HG03432 (cell line): ENCODE data around the gene GPR39.

Source experiments
- ATAC-seq: cut with Tn5 transposase; IDR thresholded peaks from one replicate; pipeline ENCODE4 v1.9.1; 2021; ENCODE audit warnings: mild to moderate bottlenecking, moderate library complexity; ENCODE audit not compliant: unreplicated experiment

GPR39 gene

DNA sequence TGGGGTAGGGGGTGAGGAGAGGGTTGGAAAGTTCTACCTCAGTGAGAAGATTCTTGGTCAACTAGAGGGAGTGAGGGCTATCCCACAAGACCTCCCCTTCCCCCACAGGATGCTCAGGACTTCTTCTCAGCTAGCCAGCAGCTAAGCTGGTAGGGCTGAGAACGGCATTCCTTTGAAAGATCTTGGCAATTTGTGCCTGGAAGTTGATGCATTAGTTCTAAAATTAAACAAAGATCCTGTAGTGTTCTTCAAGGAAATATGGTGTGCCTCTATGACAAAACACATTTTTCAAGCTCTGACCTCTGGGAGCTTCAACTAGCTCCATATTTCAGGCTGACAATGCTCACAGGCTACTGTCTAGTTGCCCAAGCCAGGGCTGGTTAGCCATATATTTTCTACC, 251.1 kb downstream of the GPR39 start:
- no peak for ATAC-seq

DNA sequence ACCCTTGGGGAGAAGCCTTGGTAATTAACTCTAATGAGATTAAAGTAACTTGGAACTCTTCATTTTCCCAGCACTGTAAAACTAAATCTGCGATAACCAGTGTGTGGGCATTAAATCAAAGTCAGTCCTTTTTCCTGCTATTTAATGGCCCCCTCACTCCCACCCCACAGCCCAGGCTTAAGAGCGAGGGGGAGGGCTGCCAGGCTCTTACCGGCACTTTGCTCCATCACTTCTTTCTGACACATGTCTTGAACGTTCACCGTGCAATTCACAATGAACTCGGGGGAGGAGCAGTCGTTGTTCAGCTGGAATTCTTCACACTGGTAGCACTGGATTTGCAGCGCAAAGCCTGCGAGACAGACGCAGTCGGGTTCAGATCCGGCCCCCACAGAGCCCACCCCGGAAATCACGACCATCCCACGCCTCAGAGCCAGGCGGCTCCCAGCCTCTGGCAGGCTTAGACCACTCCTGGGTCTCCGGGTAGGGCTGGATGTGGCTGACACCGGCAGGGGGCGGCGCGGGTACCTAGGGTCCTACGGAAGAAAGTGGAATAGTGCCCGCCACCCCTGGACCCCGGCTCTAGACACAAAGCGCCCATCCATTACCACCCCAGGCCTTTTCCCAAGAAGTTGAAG, 251.7 kb downstream of the GPR39 start:
- no peak for ATAC-seq

DNA sequence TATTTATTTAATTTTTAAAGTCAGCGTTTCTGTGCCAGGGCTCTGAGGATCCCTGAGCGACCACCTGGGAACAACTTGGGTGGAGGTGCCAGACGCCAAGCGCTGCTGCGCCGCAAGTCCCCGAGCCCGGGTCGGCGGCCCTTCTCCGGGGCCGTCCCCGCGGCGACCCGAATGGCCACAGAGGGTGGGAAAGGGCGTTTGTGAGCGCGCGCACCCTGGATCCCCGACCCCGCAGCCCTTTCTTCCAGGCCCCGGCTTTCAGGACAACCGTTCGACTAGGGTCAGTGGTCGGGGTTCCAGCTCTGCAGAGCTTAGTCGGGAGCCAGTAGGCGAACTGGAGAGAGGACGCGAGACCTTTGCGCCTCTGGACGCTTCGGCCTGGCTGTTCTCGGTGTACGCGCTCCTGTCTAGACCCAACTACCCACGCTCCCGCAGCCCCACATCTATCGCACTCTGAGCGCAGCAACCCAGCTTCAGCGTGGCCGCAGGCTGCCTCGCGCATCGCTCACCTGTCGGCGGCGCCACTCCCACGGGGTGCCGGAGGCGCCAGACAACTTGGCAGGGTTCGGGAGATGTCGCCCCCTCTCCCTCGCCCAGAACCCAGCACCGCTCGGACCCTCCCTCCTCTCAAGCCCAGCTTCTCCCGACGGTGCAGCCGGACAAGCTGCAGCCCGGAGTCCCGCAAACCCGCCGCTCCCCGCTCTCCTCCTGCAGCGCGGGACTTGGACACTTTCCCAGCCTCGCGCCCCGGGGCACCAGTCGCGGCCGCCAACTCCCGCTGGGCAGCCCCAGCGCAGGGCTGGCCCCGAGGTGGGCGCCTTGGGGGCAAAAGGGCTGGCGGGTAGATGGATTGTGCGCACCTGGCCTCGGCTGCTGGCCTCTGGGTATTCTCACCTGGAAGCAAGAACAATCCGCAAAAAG, 252.6 kb downstream of the GPR39 start:
- no peak for ATAC-seq

DNA sequence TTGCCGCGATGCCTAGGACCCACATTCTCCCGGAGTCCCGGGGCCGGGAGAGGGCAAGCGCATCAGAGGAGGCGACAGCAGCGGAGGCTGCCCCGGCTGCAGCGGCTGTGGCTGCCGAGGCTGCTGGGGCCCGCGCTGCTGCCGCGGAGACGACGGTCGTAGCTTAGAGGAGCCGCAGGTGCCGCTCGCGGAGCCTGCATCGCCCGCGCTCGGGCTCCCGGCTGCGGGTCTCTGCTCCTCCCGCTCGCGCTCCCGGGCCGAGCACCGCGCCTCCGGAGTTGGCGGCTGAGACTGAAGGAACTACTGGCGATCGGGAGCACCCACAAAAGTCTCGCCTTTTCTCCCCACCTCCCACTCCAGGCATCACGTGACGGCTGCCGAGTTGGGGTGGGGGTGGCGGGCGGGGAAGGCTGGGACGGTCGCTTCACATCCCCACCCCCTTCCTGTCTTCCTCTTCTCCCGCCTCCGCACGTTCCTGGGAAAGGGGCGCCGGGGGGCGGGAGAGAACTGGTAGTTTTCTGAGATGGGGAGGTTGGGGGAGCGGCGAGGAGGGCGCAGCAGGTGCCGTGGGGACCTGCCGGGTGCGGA, 253.4 kb downstream of the GPR39 start, which contains the start of gene LYPD1:
TSS of gene LYPD1 (minus strand) at position 298 of the 588 bp plus-strand sequence. CDS start at position 25, 273 bp downstream.
- no peak for ATAC-seq

DNA sequence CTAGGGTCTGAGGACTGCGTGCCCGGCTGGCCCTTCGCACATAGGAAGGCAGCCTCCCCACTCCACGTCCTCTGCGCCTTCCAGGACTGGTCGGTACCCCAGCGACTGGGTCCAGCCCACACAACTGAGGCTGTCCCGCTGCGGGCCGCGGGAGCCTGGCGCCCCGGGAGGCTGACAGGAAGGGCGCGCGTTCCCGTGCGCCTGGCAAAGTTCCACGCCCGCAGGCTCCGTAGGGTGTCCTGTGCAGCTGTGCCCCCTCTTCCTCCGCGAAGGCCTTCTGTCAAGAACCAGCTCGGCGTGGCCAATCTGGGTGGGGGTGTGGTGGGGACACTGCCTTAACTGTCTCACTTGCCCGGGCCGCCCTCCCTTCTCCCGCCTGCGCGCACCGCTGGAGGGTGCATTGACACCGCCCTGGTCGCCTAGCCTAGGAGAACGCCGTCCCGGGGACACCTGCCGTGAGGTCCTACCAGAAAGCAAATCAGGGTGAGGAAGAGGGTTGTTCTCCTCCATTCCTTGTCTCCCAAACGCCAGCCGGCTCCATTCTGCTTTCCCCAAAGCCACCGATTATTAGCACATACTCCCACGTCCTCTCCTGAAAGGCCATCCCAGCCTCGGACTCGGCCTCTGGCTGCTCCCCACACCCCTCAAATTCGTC, 254.0 kb downstream of the GPR39 start:
- no peak for ATAC-seq

DNA sequence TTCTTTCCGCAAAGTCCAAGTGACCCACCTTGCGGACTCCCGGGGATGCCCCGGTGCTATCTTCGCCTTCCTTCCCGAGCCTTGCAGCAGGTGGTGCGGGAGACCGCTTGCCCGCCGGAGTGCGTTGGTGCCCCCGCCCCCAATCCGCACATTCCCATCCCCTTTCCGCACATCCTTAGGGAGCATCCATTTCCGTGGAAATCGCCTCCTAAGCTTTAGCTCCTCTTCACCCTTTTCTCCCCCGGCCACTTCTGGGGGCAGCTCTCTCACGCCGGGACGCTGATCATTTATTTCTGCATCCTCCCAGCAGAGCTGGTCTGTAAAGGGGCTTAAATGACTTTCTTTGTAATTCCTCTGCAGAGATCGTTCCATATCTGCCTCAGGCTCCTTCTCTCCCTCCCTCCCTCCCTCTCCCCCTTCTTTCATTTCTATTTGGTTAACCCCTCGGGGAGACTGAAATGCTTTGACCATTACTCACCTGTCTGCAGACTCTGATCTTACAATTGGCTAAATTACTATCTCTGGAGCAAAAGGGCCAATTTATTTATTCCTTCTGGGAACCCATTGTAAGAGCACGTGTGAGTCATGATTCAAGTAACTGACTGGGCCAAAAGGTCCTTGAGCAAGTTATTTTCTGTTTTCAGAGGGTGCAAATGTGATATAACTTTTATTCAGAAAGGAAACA, 254.7 kb downstream of the GPR39 start:
- no peak for ATAC-seq

DNA sequence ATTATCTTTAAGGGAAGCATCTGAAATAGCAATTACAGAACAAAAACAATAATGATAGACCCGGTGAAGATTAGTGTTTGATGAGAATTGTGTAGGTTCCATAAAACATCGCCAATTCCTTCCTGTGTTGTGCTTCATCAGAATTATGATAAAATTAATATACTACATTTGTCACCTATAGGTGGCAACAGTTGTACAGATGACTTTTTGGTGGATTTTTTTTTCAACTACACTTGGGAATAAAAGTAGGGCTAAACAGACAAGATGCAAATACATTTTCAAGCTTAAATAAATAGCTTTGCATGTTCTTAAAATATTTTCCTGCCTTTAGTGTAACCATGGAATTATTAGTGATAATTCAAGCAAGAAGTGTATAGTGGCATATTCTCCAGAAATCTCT, 260.4 kb downstream of the GPR39 start:
- ATAC-seq = no peak

DNA sequence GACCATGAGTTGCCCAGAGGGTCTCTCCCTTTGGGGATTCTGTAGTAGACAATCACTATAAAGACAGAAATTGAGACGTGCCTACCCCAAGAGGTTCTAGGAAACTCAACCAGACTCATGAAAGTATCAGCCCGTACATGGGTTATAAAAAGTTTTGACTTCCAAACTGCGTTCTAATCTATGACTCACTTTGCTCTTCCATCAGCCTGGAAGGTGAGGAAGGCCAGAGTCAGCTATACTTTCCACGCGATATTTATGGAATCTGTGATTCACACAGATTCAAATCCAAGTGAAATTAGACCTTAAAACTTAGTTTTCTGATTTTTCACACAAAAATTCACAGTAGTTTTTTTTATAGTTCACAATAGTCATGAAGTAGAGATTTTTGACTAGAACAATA, 261.1 kb downstream of the GPR39 start:
- no peak for ATAC-seq

DNA sequence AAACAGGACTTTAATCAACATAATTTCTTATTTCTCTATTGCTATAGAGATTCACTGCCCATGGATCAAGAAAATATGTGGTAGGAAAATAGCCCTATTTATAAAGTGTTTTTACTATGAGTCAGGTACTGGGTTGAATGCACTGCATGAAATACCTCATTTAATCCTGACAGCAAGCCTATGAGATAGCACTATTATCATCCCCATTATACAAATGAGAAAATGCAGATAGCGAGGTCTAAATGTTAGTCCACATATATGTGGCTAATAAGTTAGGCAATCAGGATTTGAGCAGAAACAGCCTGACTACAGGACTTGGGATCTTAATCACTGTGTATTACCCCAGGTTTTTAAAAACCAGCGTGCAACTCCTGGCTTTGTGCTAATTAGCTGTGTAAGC, 261.9 kb downstream of the GPR39 start:
- no peak for ATAC-seq

DNA sequence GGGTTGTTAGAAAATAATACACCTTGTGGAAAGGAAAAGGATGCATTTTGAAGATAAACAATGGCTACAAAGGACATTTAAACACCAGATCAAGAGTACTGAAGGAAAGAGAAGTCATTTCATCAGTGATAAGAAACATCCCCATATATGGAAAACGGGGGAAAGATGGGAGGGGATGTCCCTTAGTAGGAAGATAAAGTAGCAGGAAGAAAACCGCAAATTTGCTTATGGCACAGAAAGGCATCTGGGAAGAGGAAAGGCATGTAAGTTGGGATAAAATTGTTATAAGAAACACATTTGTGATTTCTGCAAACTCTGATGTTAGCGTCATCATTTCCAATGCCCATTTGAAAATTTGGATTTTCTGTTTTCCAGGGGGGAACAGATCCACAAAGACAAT, 263.9 kb downstream of the GPR39 start:
- ATAC-seq = no peak

DNA sequence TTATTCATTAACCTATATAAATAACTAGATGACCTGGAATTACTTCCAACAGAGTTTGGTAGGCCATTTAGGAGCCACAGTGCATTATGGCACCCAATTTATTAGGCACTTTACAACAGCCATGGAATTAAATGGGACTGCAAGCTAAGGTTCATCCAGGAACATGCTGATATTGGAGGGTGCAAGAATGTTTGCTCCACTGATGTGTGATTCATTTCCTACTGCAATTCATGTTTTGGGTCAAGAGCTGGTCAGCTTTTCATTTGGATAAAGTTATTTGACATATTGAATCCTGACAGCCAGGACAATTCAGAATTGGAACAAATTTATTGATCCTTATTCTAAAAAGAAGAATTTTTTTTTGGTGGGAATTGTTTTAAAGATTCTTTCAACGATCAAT, 265.2 kb downstream of the GPR39 start:
- no peak for ATAC-seq

DNA sequence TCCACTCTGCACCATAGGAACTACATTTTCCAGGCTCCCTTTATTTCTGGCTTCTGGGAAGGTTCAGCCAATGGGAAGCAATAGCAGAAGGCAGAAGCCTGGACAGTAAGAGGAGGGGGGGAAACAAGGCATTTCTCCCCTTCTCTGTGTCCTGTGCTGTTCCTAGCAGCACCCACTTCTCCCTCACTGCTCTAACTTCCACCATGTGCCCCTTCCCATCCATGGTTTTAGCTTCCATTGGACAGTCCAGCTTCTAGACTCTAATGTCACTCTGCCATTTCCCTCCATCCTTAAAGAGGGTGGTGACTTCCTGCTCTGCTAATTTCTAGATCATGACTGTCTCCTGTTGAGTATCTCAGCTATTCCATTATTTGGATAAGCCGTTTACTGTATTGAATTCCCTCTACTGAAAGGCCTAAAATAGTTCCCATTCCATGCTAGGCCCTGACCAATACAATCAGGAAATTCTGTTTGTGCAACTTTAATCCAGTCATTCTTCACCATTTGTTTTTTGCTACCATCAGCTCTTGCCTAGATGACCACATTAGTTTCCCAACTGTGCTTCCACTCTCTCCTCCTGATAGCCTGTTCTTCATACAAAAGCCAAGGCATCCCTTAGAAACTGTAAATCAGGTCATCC, 274.2 kb downstream of the GPR39 start:
- ATAC-seq = no peak

DNA sequence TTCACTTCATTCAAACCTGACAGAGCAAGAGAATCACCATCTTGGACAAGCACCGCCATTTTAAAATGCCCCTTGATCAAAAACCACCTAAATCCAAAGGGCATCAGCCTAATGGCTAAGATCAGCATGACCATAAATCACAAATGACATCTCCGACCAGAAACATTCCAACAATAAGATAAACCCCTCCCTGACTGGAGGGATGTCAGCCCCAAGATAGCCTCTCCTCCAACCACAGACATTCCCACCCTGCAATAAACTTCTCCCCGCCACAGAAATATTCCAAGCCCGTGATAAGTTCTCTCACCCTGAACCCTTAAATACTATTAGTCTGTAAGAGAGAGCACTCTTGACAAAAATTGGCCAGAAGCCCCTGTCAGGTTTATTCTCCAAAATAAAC, 275.0 kb downstream of the GPR39 start:
- ATAC-seq = no peak

DNA sequence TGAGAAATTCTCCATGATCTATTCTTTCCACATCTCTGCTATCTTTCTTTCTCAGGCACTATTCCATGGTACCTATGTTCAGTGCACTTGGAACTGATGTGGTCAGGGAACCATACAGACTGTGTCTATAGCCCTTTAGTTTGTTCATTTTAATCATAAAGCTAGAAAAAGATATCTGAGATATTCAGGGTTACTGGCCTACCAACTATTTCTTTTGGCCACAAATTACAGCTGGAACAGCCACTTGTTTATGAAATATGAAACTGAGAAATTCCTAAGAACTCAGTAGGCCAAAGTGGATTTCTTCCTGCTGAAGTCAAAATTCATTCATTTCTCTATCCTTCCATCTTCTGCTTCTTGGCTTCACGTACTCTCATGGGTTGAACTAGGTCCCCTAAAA, 276.2 kb downstream of the GPR39 start:
- ATAC-seq = no peak
